ENCODE results near the gene NREP. TPM values are rescaled to one million over a fixed set of nuclear protein-coding genes. Genes with fewer than 3 reads are reported as not detected.

NREP gene
- total and polyA plus RNA-seq, 4 experiments from 2014 or later: 0.25 to 0.80 (median 0.38) TPM

DNA sequence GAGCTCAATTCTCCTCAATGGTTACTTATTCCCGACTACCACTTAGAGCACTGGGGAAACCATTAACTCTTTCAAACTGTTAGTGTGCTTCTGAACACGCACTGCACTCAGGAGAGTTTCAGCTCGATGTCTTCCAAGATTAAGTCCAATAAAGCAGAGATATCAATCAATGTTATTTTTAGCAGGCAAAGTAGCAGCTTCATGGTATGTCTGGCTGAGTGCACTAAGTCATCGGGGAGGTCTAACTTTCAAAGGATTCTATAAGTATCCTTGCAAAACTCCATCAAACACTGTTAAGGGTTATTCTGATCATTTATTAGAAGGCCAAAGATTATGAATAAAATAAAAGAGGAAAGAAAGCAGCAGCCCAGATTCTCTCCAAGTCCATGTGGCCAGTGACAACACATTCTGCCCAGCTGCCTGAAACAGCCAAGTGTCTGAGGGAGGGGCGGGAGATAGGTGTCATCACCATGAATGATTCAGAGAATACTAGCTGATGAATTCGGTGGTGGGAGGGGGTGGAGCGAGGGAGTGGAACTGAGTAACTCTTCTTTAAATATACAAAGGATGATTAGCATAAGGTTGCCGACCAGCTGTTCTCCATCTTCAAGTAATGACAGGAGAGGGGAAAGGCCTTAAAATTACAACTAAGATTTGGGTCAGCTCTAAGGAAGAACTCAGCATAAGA lies 21.3 kb downstream of the NREP start:
- Mint-ChIP-seq H3K27me3 (peaks cover 1% of the 10 kb centered on the region in 2 donors), H3K4me3 (no peak overlapping the region), H3K27ac (no peak overlapping the region), H3K9me3 (no peaks in the 10 kb centered on the region), H3K36me3 (no peaks in the 10 kb centered on the region), H3K4me1 (no peaks in the 10 kb centered on the region)
- CTCF ChIA-PET (ENCODE audit: partially characterized antibody): no interaction called here
- no peak for DNase-seq
- intact Hi-C loops (cut with micrococcal nuclease): no loop called here
- POLR2A ChIA-PET (ENCODE audit: partially characterized antibody): no interaction called here
- H3K9me3 ChIP-seq (ENCODE audit: control insufficient read depth in 1 of 2, low read length in 2 of 2): no peaks in the 10 kb centered on the region
- no peaks in the 10 kb centered on the region for H3K4me1 ChIP-seq (ENCODE audit: insufficient read depth, low read length)
- no peak overlapping the region for H3K27ac ChIP-seq (ENCODE audit: low read depth, low read length)
- H3K4me3 ChIP-seq (ENCODE audit: low read length in 2 of 2): no peak overlapping the region
- H3K27me3 ChIP-seq (ENCODE audit: insufficient read depth, low read length): no peaks in the 10 kb centered on the region
- H3K36me3 ChIP-seq (ENCODE audit: insufficient read depth, low read length): no peaks in the 10 kb centered on the region

DNA sequence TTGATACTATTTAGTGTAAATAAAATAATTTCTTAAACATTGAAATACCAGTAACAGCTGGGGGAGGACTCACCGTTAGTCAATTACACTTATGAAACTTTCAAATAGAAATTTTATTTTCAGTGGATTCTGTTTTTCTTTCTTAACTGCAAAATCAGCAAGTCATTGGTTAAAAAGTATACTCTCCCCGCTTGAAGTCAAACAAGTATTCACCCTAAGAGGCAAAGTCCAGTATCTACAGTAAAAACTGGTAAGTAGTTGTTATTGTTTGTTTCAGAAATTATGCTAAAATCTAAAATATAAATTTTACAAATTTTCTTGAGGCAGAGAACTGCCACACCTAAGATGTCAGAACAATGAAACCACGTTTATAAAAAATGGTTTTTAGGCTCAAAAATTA lies 22.4 kb downstream of the NREP start:
- Histone ChIP-seq H3K4me1 (ENCODE audit: insufficient read depth, low read length) (no peaks in the 10 kb centered on the region), H3K36me3 (ENCODE audit: insufficient read depth, low read length) (no peaks in the 10 kb centered on the region), H3K27ac (ENCODE audit: low read depth, low read length) (no peak overlapping the region), H3K27me3 (ENCODE audit: insufficient read depth, low read length) (no peaks in the 10 kb centered on the region), H3K4me3 (ENCODE audit: low read length in 2 of 2) (no peak overlapping the region), H3K9me3 (ENCODE audit: control insufficient read depth in 1 of 2, low read length in 2 of 2) (no peaks in the 10 kb centered on the region)
- DNase-seq: no peak
- CTCF ChIA-PET (ENCODE audit: partially characterized antibody): no interaction called here
- POLR2A ChIA-PET (ENCODE audit: partially characterized antibody): no interaction called here
- Mint-ChIP-seq H3K4me1 (no peaks in the 10 kb centered on the region), H3K9me3 (no peaks in the 10 kb centered on the region), H3K27me3 (peaks cover 0 to 1% of the 10 kb centered on the region in 2 donors), H3K36me3 (no peaks in the 10 kb centered on the region), H3K4me3 (no peak overlapping the region), H3K27ac (no peak overlapping the region)
- intact Hi-C loops (cut with micrococcal nuclease): no loop called here

DNA sequence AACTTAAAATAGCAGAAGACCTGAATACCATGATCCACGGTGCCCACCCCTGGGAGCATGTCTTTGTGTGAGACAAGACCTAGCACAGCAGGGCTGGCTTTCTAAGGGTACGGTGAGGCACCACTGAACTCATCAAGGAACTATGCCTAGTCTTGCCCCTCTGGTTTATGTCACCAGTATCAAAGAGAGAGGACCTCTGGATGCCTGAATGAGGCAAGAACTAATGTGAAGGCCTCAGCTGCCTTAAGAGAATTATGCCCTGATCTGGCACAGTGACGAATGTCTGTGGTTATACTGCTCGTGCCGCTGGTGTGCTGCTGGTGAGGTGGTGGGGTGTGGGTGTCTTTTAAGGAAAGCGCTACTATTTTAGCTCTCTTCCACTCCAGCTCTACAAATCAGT lies 23.0 kb downstream of the NREP start:
- H3K4me1 Mint-ChIP-seq: no peaks in the 10 kb centered on the region
- DNase-seq: no peak
- ChIA-PET CTCF (ENCODE audit: partially characterized antibody) (no interaction called here), POLR2A (ENCODE audit: partially characterized antibody) (no interaction called here)
- no peaks in the 10 kb centered on the region for H3K9me3 Mint-ChIP-seq
- H3K27me3 ChIP-seq (ENCODE audit: insufficient read depth, low read length): no peaks in the 10 kb centered on the region
- no peaks in the 10 kb centered on the region for H3K36me3 ChIP-seq (ENCODE audit: insufficient read depth, low read length)
- H3K27ac ChIP-seq (ENCODE audit: low read depth, low read length): no peak overlapping the region
- intact Hi-C loops (cut with micrococcal nuclease): no loop called here
- H3K4me3 ChIP-seq (ENCODE audit: low read length in 2 of 2): no peak overlapping the region
- H3K27ac Mint-ChIP-seq: no peak overlapping the region
- H3K4me3 Mint-ChIP-seq: no peak overlapping the region
- H3K4me1 ChIP-seq (ENCODE audit: insufficient read depth, low read length): no peaks in the 10 kb centered on the region
- H3K36me3 Mint-ChIP-seq: no peaks in the 10 kb centered on the region
- H3K9me3 ChIP-seq (ENCODE audit: control insufficient read depth in 1 of 2, low read length in 2 of 2): no peaks in the 10 kb centered on the region
- H3K27me3 Mint-ChIP-seq: peaks cover 0 to 1% of the 10 kb centered on the region in 2 donors

DNA sequence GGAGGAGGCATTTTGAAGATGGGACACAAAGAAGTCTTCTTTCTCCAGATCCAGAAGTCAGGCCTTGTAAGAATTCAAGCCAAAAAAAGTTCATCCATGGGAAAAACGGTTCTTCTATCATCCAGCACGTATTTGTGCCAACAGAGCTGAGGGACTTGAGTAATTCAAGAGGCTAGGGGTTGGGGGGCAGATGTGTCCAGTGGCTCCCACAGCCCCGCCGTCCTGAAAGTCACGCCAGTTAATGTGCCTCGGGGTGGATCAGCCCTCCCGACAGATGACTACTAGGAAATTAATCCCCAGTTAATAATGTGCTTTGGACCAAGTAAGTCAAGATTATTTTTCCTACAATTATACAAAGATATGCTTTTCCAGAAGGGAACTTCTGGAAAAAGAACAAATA lies 23.4 kb downstream of the NREP start:
- Mint-ChIP-seq H3K4me1 (no peaks in the 10 kb centered on the region), H3K27me3 (peaks cover 0 to 1% of the 10 kb centered on the region in 2 donors), H3K4me3 (no peak overlapping the region), H3K9me3 (no peaks in the 10 kb centered on the region), H3K27ac (no peak overlapping the region), H3K36me3 (no peaks in the 10 kb centered on the region)
- intact Hi-C loops (cut with micrococcal nuclease): no loop called here
- H3K9me3 ChIP-seq (ENCODE audit: control insufficient read depth in 1 of 2, low read length in 2 of 2): no peaks in the 10 kb centered on the region
- H3K4me3 ChIP-seq (ENCODE audit: low read length in 2 of 2): no peak overlapping the region
- CTCF ChIA-PET (ENCODE audit: partially characterized antibody): no interaction called here
- POLR2A ChIA-PET (ENCODE audit: partially characterized antibody): no interaction called here
- H3K36me3 ChIP-seq (ENCODE audit: insufficient read depth, low read length): no peaks in the 10 kb centered on the region
- no peak overlapping the region for H3K27ac ChIP-seq (ENCODE audit: low read depth, low read length)
- no peaks in the 10 kb centered on the region for H3K4me1 ChIP-seq (ENCODE audit: insufficient read depth, low read length)
- no peak for DNase-seq
- H3K27me3 ChIP-seq (ENCODE audit: insufficient read depth, low read length): no peaks in the 10 kb centered on the region

DNA sequence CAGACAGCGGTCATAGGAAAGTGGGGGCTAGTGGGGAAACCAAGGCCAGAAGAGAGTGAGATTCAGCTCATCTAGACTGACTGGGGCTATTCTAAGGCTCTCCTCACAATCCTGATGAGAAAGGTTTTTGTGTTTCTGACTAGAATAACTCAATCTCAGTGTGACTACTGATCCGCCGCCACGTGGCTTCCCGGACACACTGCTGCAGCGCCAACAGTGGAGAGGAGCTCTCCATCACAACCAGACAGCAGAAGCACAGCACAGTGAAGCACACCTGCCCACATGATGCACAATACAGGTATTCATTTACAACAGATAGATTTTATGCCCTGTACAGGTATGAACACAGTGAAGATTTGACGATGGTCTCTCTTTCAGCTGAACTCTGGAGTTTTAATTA lies 25.4 kb downstream of the NREP start:
- H3K4me3 ChIP-seq (ENCODE audit: low read length in 2 of 2): no peak overlapping the region
- no peaks in the 10 kb centered on the region for H3K27me3 ChIP-seq (ENCODE audit: insufficient read depth, low read length)
- Mint-ChIP-seq H3K4me3 (no peak overlapping the region), H3K27me3 (peaks cover 0 to 1% of the 10 kb centered on the region in 2 donors), H3K36me3 (no peaks in the 10 kb centered on the region), H3K4me1 (no peaks in the 10 kb centered on the region), H3K27ac (no peak overlapping the region), H3K9me3 (no peaks in the 10 kb centered on the region)
- ChIA-PET CTCF (ENCODE audit: partially characterized antibody) (no interaction called here), POLR2A (ENCODE audit: partially characterized antibody) (no interaction called here)
- H3K27ac ChIP-seq (ENCODE audit: low read depth, low read length): no peak overlapping the region
- no peaks in the 10 kb centered on the region for H3K4me1 ChIP-seq (ENCODE audit: insufficient read depth, low read length)
- intact Hi-C loops (cut with micrococcal nuclease): no loop called here
- DNase-seq: no peak
- H3K9me3 ChIP-seq (ENCODE audit: control insufficient read depth in 1 of 2, low read length in 2 of 2): no peaks in the 10 kb centered on the region
- H3K36me3 ChIP-seq (ENCODE audit: insufficient read depth, low read length): no peaks in the 10 kb centered on the region

DNA sequence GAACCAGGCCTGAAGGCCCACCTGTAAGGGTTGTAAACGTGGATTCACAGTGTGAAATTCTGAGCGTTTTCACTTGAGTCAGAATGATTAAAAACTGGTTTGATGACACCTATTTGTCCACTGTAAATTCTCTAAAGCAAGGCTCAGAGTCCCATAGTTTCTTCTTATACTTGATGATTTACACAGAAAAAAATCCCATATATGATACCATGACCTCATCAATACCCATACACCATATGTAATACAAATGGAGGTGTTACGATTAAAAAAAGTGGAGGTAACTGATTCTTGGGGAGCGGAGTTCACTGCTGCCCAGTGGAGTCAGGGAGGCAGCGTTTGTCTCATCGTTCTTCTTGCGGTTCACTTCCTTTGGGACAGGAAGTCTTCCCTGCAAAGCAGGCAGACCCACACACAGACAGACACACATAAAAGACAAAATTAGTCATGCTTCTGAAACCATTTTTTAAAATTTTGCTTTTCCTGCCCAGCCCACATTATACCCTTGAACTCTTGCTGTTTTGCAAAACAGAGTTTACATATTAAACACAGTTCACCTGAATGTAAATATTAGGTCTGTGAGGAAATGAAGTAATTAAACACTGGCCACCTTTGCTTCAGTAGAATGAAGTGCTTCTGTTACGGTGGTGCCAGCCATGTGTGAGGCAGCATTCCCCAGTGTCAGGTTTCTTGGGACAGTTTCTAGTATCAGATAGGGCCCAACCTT lies 26.2 kb downstream of the NREP start:
- POLR2A ChIA-PET (ENCODE audit: partially characterized antibody): no interaction called here
- intact Hi-C loops (cut with micrococcal nuclease): no loop called here
- DNase-seq: no peak
- no peaks in the 10 kb centered on the region for H3K9me3 ChIP-seq (ENCODE audit: control insufficient read depth in 1 of 2, low read length in 2 of 2)
- no peaks in the 10 kb centered on the region for H3K4me1 ChIP-seq (ENCODE audit: insufficient read depth, low read length)
- no peaks in the 10 kb centered on the region for H3K36me3 Mint-ChIP-seq
- H3K9me3 Mint-ChIP-seq: no peaks in the 10 kb centered on the region
- H3K4me3 Mint-ChIP-seq: no peak overlapping the region
- no peaks in the 10 kb centered on the region for H3K36me3 ChIP-seq (ENCODE audit: insufficient read depth, low read length)
- H3K27me3 Mint-ChIP-seq: peaks cover 0 to 1% of the 10 kb centered on the region in 2 donors
- no peak overlapping the region for H3K27ac Mint-ChIP-seq
- H3K27me3 ChIP-seq (ENCODE audit: insufficient read depth, low read length): no peaks in the 10 kb centered on the region
- H3K27ac ChIP-seq (ENCODE audit: low read depth, low read length): no peak overlapping the region
- no peaks in the 10 kb centered on the region for H3K4me1 Mint-ChIP-seq
- H3K4me3 ChIP-seq (ENCODE audit: low read length in 2 of 2): no peak overlapping the region
- CTCF ChIA-PET (ENCODE audit: partially characterized antibody): no interaction called here

DNA sequence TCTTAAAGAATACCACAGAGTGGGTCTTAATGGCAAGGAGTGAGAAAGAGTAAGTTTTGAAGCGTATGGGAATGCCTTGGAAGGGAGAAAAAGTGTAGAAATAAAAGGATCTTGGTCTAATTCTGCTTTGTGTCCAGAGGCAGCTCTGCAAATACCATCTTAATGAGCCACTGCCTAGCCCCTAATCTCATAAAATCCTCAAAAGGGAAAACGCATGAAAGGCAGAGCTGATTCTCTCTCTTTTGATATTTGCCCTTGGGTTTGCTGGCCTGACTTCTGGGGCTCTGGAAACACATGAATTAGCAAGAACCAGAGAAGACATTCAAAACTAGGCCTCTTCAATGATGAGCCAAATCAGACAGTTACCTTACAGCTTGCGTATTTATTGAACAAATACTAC lies 28.1 kb downstream of the NREP start:
- no peak overlapping the region for H3K27ac Mint-ChIP-seq
- Histone ChIP-seq H3K27me3 (ENCODE audit: insufficient read depth, low read length) (no peaks in the 10 kb centered on the region), H3K36me3 (ENCODE audit: insufficient read depth, low read length) (no peaks in the 10 kb centered on the region), H3K4me3 (ENCODE audit: low read length in 2 of 2) (no peak overlapping the region), H3K27ac (ENCODE audit: low read depth, low read length) (no peak overlapping the region), H3K9me3 (ENCODE audit: control insufficient read depth in 1 of 2, low read length in 2 of 2) (no peaks in the 10 kb centered on the region), H3K4me1 (ENCODE audit: insufficient read depth, low read length) (no peaks in the 10 kb centered on the region)
- intact Hi-C loops (cut with micrococcal nuclease): no loop called here
- H3K4me1 Mint-ChIP-seq: no peaks in the 10 kb centered on the region
- H3K27me3 Mint-ChIP-seq: no peaks in the 10 kb centered on the region
- no peak for DNase-seq
- H3K36me3 Mint-ChIP-seq: no peaks in the 10 kb centered on the region
- ChIA-PET CTCF (ENCODE audit: partially characterized antibody) (no interaction called here), POLR2A (ENCODE audit: partially characterized antibody) (no interaction called here)
- no peaks in the 10 kb centered on the region for H3K9me3 Mint-ChIP-seq
- H3K4me3 Mint-ChIP-seq: no peak overlapping the region

Data from CD4-positive, alpha-beta memory T cell (primary cell).